Measurements from ENCODE around the gene RPTN. TPM values are rescaled to one million over a fixed set of nuclear protein-coding genes. Genes with fewer than 3 reads are reported as not detected.

Gene RPTN
- total RNA-seq (2014; rRNA removed): not detected in 2 replicates
- polyA plus RNA-seq (2012): 0.01 TPM

- DNase-seq (ENCODE audit: low read depth): no peak
Measured at GRCh38 chr1:152159144-152159543, at the start of gene RPTN. RPTN (minus strand) TSS chr1:152159228; CDS start chr1:152157889, 1,339 bp downstream.

- no peak for DNase-seq (ENCODE audit: low read depth)
Measured at GRCh38 chr1:152198982-152199381, 40.0 kb upstream of the RPTN start.

- DNase-seq (ENCODE audit: low read depth): no peak
Measured at GRCh38 chr1:152197361-152197941, 38.4 kb upstream of the RPTN start.

- DNase-seq (ENCODE audit: low read depth): no peak
Measured at GRCh38 chr1:152191711-152192110, 32.7 kb upstream of the RPTN start.

- no peak for DNase-seq (ENCODE audit: low read depth)
Measured at GRCh38 chr1:152191260-152191659, 32.2 kb upstream of the RPTN start.

GRCh38 chr1:152190589-152190988 lies 31.6 kb upstream of the RPTN start:
- peak; percentile 76 for DNase-seq (ENCODE audit: low read depth)

GRCh38 chr1:152189657-152190442 lies 30.8 kb upstream of the RPTN start:
- peak; percentile 78 for DNase-seq (ENCODE audit: low read depth)

- DNase-seq (ENCODE audit: low read depth): peak; percentile 73
Measured at GRCh38 chr1:152188673-152189591, 29.9 kb upstream of the RPTN start.

- no peak for DNase-seq (ENCODE audit: low read depth)
Measured at GRCh38 chr1:152186556-152187285, 27.7 kb upstream of the RPTN start.

GRCh38 chr1:152185544-152186391 lies 26.7 kb upstream of the RPTN start:
- peak; percentile 77 for DNase-seq (ENCODE audit: low read depth)

- DNase-seq (ENCODE audit: low read depth): peak; percentile 87
Measured at GRCh38 chr1:152182944-152183361, 23.9 kb upstream of the RPTN start.

GRCh38 chr1:152182431-152182830 lies 23.4 kb upstream of the RPTN start:
- DNase-seq (ENCODE audit: low read depth): peak; percentile 48

- no peak for DNase-seq (ENCODE audit: low read depth)
Measured at GRCh38 chr1:152179566-152179965, 20.5 kb upstream of the RPTN start.

GRCh38 chr1:152170287-152170905 lies 11.4 kb upstream of the RPTN start:
- DNase-seq (ENCODE audit: low read depth): no peak

- DNase-seq (ENCODE audit: low read depth): no peak
Measured at GRCh38 chr1:152169366-152170025, 10.5 kb upstream of the RPTN start.

- DNase-seq (ENCODE audit: low read depth): peak; percentile 54
Measured at GRCh38 chr1:152168535-152168868, 9.5 kb upstream of the RPTN start.

GRCh38 chr1:152167835-152168534 lies 9.0 kb upstream of the RPTN start:
- DNase-seq (ENCODE audit: low read depth): peak; percentile 94

GRCh38 chr1:152166966-152167365 lies 7.9 kb upstream of the RPTN start:
- DNase-seq (ENCODE audit: low read depth): peak; percentile 51
